GM19452 (cell line): Measurements from ENCODE around the gene TM9SF1.
A peak's percentile ranks its signal among the peaks of the same experiment; 100 is the strongest.
"Not testable (repeated sequence)": the region's sequence is repeated elsewhere in the genome, so short reads cannot be mapped to it uniquely, and the experiment has no call there.

ENCODE experiments used
- ATAC-seq: cut with Tn5 transposase; IDR thresholded peaks from one replicate; pipeline ENCODE4 v1.9.1; 2021; ENCODE audit not compliant: unreplicated experiment

Gene TM9SF1

GRCh38 chr14:24224618-24225071 lies 29.4 kb upstream of the TM9SF1 start:
- no peak for ATAC-seq

GRCh38 chr14:24222987-24223386 lies 27.7 kb upstream of the TM9SF1 start:
- not testable (repeated sequence) for ATAC-seq

- ATAC-seq: no peak
Observed at GRCh38 chr14:24219521-24219920, 24.3 kb upstream of the TM9SF1 start.

GRCh38 chr14:24219080-24219479 lies 23.8 kb upstream of the TM9SF1 start:
- ATAC-seq: no peak

- ATAC-seq: not testable (repeated sequence)
Observed at GRCh38 chr14:24216876-24217275, 21.6 kb upstream of the TM9SF1 start.

- no peak for ATAC-seq
Observed at GRCh38 chr14:24216345-24216699, 21.1 kb upstream of the TM9SF1 start.

- ATAC-seq: peak; percentile 67
Observed at GRCh38 chr14:24215495-24216344, 20.5 kb upstream of the TM9SF1 start, which contains the start of gene MDP1. Gene MDP1 (minus strand): TSS chr14:24216066. CDS start chr14:24215955, 111 bp downstream.

- no peak for ATAC-seq
Observed at GRCh38 chr14:24213866-24214662, 18.8 kb upstream of the TM9SF1 start.

GRCh38 chr14:24212924-24213865 lies 18.0 kb upstream of the TM9SF1 start, which contains the start of gene CHMP4A:
Gene CHMP4A (minus strand): TSS chr14:24213488. CDS start chr14:24213439, 49 bp downstream.
- peak; percentile 79 for ATAC-seq

- no peak for ATAC-seq
Observed at GRCh38 chr14:24211311-24211710, 16.1 kb upstream of the TM9SF1 start.

GRCh38 chr14:24207625-24208024 lies 12.4 kb upstream of the TM9SF1 start:
- ATAC-seq: no peak

GRCh38 chr14:24207104-24207551 lies 11.9 kb upstream of the TM9SF1 start:
- no peak for ATAC-seq

GRCh38 chr14:24206260-24207103 lies 11.2 kb upstream of the TM9SF1 start:
- ATAC-seq: no peak

- no peak for ATAC-seq
Observed at GRCh38 chr14:24204163-24205146, 9.2 kb upstream of the TM9SF1 start.

- not testable (repeated sequence) for ATAC-seq
Observed at GRCh38 chr14:24203249-24203886, 8.1 kb upstream of the TM9SF1 start.

GRCh38 chr14:24202538-24202937 lies 7.3 kb upstream of the TM9SF1 start:
- not testable (repeated sequence) for ATAC-seq

- ATAC-seq: no peak
Observed at GRCh38 chr14:24198814-24199524, 3.7 kb upstream of the TM9SF1 start.
